Suprapubic skin (tissue), 4 donors: ENCODE measurements around the gene ID2.
"Not testable (repeated sequence)": the region's sequence is repeated elsewhere in the genome, so short reads cannot be mapped to it uniquely, and the experiment has no call there.

Source experiments
- EP300 ChIP-seq: sonication (generic); formaldehyde crosslinking; IDR thresholded peaks from one replicate; pipeline ENCODE4 v1.6.1; 2017; ENCODE audit warnings: antibody characterized with exemption
- POLR2A ChIP-seq, 2 donors: fragments of 450-650 bp; IDR thresholded peaks; one replicate each; pipeline ENCODE4 v1.6.1; 2017; ENCODE audit warnings: antibody characterized with exemption in 2 of 2, mild to moderate bottlenecking in 2 of 2, moderate library complexity in 2 of 2
- POLR2AphosphoS5 ChIP-seq, 3 donors: sonication (generic); formaldehyde crosslinking; IDR thresholded peaks; one replicate each; pipeline ENCODE4 v1.6.1; 2017; ENCODE audit warnings: antibody characterized with exemption in 3 of 3
- TF ChIP-seq, protein P1 (sequence below), 2 donors: fragments of 200-600 bp in 1 of 2; fragments of 450-650 bp in 1 of 2; sonication (generic) in 1 of 2; IDR thresholded peaks; one replicate each; pipeline ENCODE4 v1.5.1; 2016 to 2019; ENCODE audit warnings: antibody characterized with exemption in 2 of 2, mild to moderate bottlenecking in 1 of 2, moderate library complexity in 1 of 2

- TF ChIP-seq, protein P1, sequence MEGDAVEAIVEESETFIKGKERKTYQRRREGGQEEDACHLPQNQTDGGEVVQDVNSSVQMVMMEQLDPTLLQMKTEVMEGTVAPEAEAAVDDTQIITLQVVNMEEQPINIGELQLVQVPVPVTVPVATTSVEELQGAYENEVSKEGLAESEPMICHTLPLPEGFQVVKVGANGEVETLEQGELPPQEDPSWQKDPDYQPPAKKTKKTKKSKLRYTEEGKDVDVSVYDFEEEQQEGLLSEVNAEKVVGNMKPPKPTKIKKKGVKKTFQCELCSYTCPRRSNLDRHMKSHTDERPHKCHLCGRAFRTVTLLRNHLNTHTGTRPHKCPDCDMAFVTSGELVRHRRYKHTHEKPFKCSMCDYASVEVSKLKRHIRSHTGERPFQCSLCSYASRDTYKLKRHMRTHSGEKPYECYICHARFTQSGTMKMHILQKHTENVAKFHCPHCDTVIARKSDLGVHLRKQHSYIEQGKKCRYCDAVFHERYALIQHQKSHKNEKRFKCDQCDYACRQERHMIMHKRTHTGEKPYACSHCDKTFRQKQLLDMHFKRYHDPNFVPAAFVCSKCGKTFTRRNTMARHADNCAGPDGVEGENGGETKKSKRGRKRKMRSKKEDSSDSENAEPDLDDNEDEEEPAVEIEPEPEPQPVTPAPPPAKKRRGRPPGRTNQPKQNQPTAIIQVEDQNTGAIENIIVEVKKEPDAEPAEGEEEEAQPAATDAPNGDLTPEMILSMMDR (IDR thresholded peaks at IDR 0.05) = not testable (repeated sequence)
- TF ChIP-seq POLR2A (IDR thresholded peaks at IDR 0.05); POLR2AphosphoS5 (IDR thresholded peaks at IDR 0.05); EP300: not testable (repeated sequence)
These were observed 47.2 kb downstream of the ID2 start for GRCh38 chr2:8729101-8729500.
